C4-2B (cell line): Measurements from ENCODE around the gene TSR3.

ENCODE experiments used
- H3K27ac ChIP-seq: fragments of 450-650 bp; 2 replicates; pipeline ENCODE4 v1.5.1; 2017
- ZFX ChIP-seq: fragments of 450-650 bp; IDR thresholded peaks from 2 replicates; pipeline ENCODE4 v1.6.1; 2017
- TF ChIP-seq, protein P1 (sequence below): fragments of 450-650 bp; conservative IDR thresholded peaks from 2 replicates; pipeline ENCODE4 v1.5.1; 2017; ENCODE audit warnings: mild to moderate bottlenecking

TSR3 gene

DNA sequence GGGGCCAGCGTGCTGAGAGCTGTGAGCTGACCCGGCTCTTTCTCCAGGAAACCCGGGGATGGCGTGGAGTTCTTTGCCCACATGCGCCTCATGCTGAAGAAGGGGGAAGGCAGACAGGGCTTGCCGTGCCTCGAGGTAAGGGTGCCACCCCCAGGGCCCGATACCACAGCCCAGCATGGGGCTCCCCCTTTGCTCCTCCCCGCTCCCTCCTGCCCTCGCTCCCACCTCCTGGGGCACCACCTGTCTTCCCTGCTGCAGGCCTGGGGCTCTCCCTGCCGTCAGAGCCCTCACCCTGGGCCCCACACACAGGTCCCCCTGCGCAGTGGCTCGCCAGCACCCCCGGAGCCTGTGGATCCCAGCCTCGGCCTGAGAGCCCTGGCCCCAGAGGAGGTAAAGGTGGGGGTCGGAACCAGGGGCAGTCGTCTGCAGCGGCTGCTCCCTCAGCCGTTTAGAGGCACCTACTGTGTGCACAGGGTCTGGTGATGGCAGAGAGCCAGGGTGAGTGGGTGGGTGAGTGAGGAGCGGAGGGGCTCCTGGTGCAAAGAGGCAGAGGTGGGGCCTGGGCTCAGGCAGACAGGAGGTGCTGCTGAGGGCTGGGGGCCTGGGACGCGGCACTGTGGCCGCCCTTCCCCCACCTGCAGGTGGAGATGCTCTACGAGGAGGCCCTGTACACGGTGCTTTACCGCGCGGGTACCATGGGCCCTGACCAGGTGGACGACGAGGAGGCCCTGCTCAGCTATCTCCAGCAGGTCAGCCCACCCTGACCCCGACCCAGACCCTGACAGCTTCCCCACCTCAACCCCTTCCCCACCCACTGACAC is 12.6 kb downstream of the TSR3 start:
- no peak overlapping the region for H3K27ac ChIP-seq
- TF ChIP-seq, protein P1, sequence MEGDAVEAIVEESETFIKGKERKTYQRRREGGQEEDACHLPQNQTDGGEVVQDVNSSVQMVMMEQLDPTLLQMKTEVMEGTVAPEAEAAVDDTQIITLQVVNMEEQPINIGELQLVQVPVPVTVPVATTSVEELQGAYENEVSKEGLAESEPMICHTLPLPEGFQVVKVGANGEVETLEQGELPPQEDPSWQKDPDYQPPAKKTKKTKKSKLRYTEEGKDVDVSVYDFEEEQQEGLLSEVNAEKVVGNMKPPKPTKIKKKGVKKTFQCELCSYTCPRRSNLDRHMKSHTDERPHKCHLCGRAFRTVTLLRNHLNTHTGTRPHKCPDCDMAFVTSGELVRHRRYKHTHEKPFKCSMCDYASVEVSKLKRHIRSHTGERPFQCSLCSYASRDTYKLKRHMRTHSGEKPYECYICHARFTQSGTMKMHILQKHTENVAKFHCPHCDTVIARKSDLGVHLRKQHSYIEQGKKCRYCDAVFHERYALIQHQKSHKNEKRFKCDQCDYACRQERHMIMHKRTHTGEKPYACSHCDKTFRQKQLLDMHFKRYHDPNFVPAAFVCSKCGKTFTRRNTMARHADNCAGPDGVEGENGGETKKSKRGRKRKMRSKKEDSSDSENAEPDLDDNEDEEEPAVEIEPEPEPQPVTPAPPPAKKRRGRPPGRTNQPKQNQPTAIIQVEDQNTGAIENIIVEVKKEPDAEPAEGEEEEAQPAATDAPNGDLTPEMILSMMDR, result no peak
- TF ChIP-seq ZFX, result no peak

DNA sequence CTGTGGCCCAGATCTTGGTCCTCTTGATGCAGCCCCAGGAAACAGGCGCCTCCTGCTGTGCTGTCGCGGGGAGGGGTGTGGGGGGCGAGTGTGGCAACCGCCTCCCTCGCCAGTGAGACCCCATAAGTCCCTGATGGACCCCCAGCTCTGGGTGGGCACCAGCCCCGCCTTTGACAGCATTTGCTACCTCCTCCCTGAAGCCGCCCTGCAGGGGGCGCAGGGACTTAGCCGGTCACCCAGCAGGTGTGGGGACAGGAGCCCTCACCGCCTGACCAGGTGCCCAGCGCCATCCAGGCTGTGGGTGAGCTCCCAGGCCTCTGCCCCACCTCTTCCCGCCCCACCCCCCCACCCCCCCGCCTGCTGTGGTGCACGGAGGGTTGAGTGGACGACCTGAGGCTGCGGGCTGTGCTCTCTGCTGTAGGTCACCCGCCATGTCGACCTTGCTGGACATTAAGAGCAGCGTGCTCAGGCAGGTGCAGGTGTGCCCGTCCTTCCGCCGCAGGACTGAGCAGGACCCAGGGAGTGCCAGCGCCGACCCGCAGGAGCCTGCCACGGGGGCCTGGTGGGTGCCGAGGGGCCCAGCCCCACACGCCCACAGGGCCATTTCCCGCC is 13.5 kb downstream of the TSR3 start:
- TF ChIP-seq ZFX, result no peak
- TF ChIP-seq, protein P1, result peak; percentile 82
- H3K27ac ChIP-seq, result no peak overlapping the region

DNA sequence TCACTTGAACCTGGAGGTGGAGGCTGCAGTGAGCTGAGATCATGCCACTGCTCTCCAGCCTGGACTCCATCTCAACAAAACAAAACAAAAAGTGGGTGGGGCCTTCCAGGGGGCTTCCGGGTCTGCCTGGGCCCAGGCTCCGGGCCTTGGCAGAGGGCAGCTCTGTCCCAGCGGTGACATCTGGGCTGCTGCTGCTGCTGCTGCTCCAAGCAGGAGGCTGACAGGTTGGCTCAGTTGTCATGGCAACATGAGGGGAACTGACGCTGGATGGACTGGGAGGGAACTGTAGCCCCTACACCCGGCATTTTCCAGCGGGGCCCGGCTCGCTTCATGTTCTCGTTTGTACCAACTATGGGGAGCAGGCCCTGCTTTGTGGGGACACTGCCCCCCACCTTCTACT is 14.2 kb downstream of the TSR3 start:
- no peak overlapping the region for H3K27ac ChIP-seq
- TF ChIP-seq, protein P1, result no peak
- TF ChIP-seq ZFX, result no peak

DNA sequence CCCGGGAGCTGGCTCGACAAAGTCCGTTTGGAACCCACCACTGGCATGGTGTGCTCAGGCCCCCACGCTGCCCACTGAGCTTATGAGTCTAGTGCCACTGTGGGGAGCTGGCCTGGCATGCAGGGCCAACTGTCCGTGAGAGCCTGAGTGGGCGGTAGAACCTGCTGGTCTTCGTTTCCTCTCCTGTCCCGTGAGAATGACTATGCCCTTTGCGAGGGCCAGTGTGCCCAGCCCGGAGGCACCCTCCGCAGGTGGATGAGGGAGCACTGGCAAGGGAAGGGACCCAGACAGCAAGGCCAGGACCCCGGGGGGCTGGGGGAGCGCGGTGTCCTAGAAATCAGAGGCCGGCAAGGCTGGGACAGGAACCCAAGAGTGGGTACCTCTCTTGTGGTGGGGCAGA is 15.1 kb downstream of the TSR3 start:
- no peak overlapping the region for H3K27ac ChIP-seq
- TF ChIP-seq ZFX, result no peak
- TF ChIP-seq, protein P1, result no peak

DNA sequence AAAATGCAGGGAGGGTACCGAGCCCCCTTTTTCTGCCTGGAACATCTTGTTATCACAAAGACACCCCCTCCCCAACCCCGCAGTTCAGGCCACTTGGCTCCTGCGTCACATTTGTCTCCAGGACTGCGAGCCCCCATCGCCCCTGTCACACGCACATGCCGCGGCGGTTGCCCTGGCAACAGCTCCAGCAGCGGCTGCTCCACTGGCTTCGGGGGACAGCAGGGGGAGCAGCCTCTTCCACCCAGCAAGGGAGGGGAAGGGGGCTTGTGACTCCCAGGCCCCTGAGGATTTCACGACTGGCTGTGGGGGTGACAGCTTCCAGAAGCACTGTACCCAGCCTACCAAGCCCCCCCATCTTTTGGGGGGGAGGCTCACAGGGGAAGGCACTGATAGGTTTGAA is 15.7 kb downstream of the TSR3 start:
- TF ChIP-seq, protein P1, result no peak
- TF ChIP-seq ZFX, result no peak
- H3K27ac ChIP-seq, result no peak overlapping the region

DNA sequence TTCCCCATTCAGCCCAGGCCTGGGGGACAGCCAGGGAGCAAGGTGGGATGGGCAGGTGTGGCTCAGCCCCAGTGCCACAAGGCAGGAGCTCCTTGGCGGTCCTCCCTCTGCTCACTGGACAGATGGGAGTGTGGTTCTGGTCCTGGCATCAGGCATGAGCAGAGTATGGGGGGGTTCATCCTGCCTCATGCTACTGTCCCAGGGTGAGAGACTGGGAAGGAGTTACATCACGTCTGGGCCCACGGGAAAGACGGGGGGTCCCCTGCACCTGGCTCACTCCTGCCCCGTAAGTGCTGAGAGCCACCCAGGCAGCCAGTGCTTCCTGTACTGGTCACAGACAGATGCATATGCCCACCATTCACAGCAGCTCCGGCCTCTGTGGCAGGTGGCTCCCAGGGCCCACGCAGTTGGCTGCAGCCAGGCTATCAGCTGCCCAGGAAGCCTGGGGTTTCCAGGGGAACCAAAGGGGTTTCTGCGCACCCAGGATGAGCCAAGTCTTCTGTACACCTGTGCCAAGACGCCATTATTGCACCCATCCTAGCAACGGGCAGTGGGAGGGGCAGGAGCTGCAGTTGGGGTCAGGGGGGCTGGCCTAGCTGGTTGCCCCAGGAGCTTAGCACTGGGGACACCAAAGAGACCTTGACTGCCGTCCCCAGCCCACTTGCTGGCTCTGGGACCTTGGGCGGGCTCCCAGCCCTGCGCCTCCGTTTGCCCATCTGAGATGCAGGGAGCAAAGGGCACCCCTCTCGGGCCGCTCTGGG is 16.3 kb downstream of the TSR3 start:
- no peak for TF ChIP-seq ZFX
- TF ChIP-seq, protein P1, result no peak

DNA sequence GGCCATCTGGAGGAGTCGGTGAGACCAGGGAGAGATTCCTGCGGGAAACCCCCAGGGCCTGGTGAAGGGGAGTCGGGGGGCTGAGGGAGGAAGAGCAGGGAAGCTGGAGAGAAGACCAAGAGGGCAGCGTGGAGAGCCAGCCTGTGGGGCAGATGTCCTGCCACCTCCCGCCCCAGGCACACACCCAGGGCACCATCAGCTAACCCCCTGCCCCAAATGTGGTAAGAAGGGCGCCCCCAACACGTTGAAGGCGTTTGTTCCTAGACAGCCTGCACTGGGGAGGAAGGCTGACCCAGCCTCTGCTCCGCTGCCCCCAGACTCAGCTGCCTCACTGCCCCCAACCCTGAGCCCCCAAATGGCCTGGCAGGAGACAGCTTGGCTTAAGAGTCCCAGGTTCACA is 16.9 kb downstream of the TSR3 start:
- no peak overlapping the region for H3K27ac ChIP-seq
- TF ChIP-seq ZFX, result no peak
- TF ChIP-seq, protein P1, result no peak

More for the DNA sequence above, 16.3 kb downstream of the TSR3 start:
- no peak overlapping the region for H3K27ac ChIP-seq
